B cell (primary cell): ENCODE data around the gene OR2T10. TPM values are rescaled to one million over a fixed set of nuclear protein-coding genes. Genes with fewer than 3 reads are reported as not detected.
"Not testable (repeated sequence)": the region's sequence is repeated elsewhere in the genome, so short reads cannot be mapped to it uniquely, and the experiment has no call there.

Source experiments
- ATAC-seq: fragments of 200-7000 bp; cut with Tn5 transposase; one replicate; pipeline ENCODE4 v1.10.0; 2021; ENCODE audit warnings: low read depth, mild to moderate bottlenecking, moderate number of reproducible peaks, moderate library complexity
- CTCF ChIA-PET: fragments of 350-600 bp; sonication (Branson Sonifier 250); formaldehyde crosslinking; loops from one replicate; lab custom pipeline; 2021; ENCODE audit warnings: antibody characterized with exemption, inconsistent platforms; lab: Charles Lee
- POLR2A ChIA-PET: fragments of 350-600 bp; sonication (Branson Sonifier 250); formaldehyde crosslinking; loops from one replicate; lab custom pipeline; 2021; ENCODE audit warnings: antibody characterized with exemption; lab: Charles Lee
- DNase-seq: peaks from one replicate; pipeline ENCODE4 v3.0.0; 2013
- H2AFZ ChIP-seq: 2 replicates; pipeline ENCODE4 v1.6.1; 2012; ENCODE audit warnings: mild to moderate bottlenecking, low read depth, low read length; ENCODE audit not compliant: insufficient read depth, poor library complexity, severe bottlenecking
- H3K27ac ChIP-seq, 2 donors: 1 replicate in 1 of 2; 2 replicates in 1 of 2; pipeline ENCODE4 v1.5.1; 2012 to 2013; ENCODE audit warnings: low read length in 2 of 2, mild to moderate bottlenecking in 2 of 2, moderate library complexity in 1 of 2
- H3K27me3 ChIP-seq, 4 experiments: fragments of 200-600 bp in 1 of 4; sonication (generic) in 1 of 4; replicated peaks in 1 of 4; 1 replicate in 2 of 4; 2 replicates in 2 of 4; pipeline versions ENCODE4 v1.6.1 to v1.7.0; 2013 to 2016; ENCODE audit warnings: low read length in 3 of 4, mild to moderate bottlenecking in 2 of 4, mixed read lengths in 1 of 4, moderate library complexity in 1 of 4; ENCODE audit not compliant: insufficient read depth in 4 of 4, control insufficient read depth in 3 of 4; ENCODE audit errors: control extremely low read depth in 1 of 4
- H3K36me3 ChIP-seq, 2 experiments: replicated peaks in 1 of 2; 1 replicate in 1 of 2; 2 replicates in 1 of 2; pipeline versions ENCODE4 v1.6.1 to v1.7.1; 2013; ENCODE audit warnings: low read length in 1 of 2; ENCODE audit not compliant: insufficient read depth in 2 of 2, control insufficient read depth in 1 of 2; ENCODE audit errors: control extremely low read depth in 1 of 2, extremely low read depth in 1 of 2
- H3K4me1 ChIP-seq, 2 donors: fragments of 200-600 bp in 1 of 2; sonication (generic) in 1 of 2; 1 replicate in 1 of 2; 2 replicates in 1 of 2; pipeline versions ENCODE4 v1.5.1 to v1.6.1; 2013 to 2017; ENCODE audit warnings: low read length in 2 of 2; ENCODE audit not compliant: control insufficient read depth in 2 of 2, insufficient read depth in 2 of 2
- H3K4me2 ChIP-seq: replicated peaks from 2 replicates; pipeline ENCODE3; 2012; ENCODE audit warnings: mild to moderate bottlenecking, low read depth, low read length; ENCODE audit not compliant: poor library complexity, severe bottlenecking
- H3K4me3 ChIP-seq, 5 experiments: fragments of 200-600 bp in 1 of 5; sonication (generic) in 1 of 5; 1 replicate in 3 of 5; 2 replicates in 2 of 5; pipeline versions ENCODE4 v1.5.1 to v1.7.0; 2011 to 2016; ENCODE audit warnings: low read length in 4 of 5, mild to moderate bottlenecking in 4 of 5, low read depth in 2 of 5, control low read depth in 1 of 5, moderate library complexity in 1 of 5; ENCODE audit not compliant: insufficient read depth in 1 of 5; ENCODE audit errors: control extremely low read depth in 1 of 5, extremely low read depth in 1 of 5
- H3K79me2 ChIP-seq: fragments of 200-600 bp; sonication (generic); one replicate; pipeline ENCODE4 v1.6.0; 2016; ENCODE audit warnings: low read length; ENCODE audit not compliant: control insufficient read depth, insufficient read depth
- H3K9ac ChIP-seq: fragments of 200-600 bp; sonication (generic); 2 replicates; pipeline ENCODE4 v1.6.1; 2017; ENCODE audit warnings: mild to moderate bottlenecking, low read length, moderate library complexity
- H3K9me3 ChIP-seq, 3 donors: one replicate each; pipeline versions ENCODE4 v1.6.1 to v1.7.1; 2013; ENCODE audit warnings: low read length in 2 of 3; ENCODE audit not compliant: control insufficient read depth in 2 of 3, insufficient read depth in 1 of 3; ENCODE audit errors: control extremely low read depth in 1 of 3
- H4K20me1 ChIP-seq: 2 replicates; pipeline ENCODE4 v1.6.0; 2012; ENCODE audit warnings: mild to moderate bottlenecking, low read length; ENCODE audit not compliant: insufficient read depth, control insufficient read depth, poor library complexity, severe bottlenecking
- H3K27ac Mint-ChIP-seq: one replicate; pipeline ENCODE4 v1.8.0; 2021; ENCODE audit warnings: mixed read lengths
- H3K27me3 Mint-ChIP-seq: one replicate; pipeline ENCODE4 v1.8.0; 2021; ENCODE audit warnings: mixed read lengths
- H3K4me1 Mint-ChIP-seq: one replicate; pipeline ENCODE4 v1.8.0; 2021; ENCODE audit warnings: mixed read lengths
- H3K4me3 Mint-ChIP-seq: one replicate; pipeline ENCODE4 v1.8.0; 2021; ENCODE audit warnings: mixed read lengths
- H3K9me3 Mint-ChIP-seq: one replicate; pipeline ENCODE4 v1.8.0; 2022; ENCODE audit warnings: mixed read lengths; ENCODE audit not compliant: insufficient read depth
- CTCF ChIP-seq: fragments of 200-600 bp; IDR thresholded peaks from one replicate; pipeline ENCODE4 v1.8.0; 2022; ENCODE audit warnings: antibody characterized with exemption, mild to moderate bottlenecking
- EZH2 ChIP-seq: IDR thresholded peaks from 2 replicates; pipeline ENCODE4 v1.6.1; 2012; ENCODE audit warnings: borderline replicate concordance, low read depth, mild to moderate bottlenecking, moderate library complexity, low read length; ENCODE audit not compliant: insufficient read depth, poor library complexity, severe bottlenecking
- WGBS: methylation state at CpG from one replicate; pipeline ENCODE4 v1.1.5; 2013; ENCODE audit warnings: missing lambda C conversion rate; ENCODE audit not compliant: insufficient coverage; 5-methylcytosine and 5-hydroxymethylcytosine counted together
- intact Hi-C: fragments of 100-400 bp; cut with micrococcal nuclease; formaldehyde crosslinking; loops from one replicate; pipeline ENCODE4 v1.10.0; 2022
- polyA plus RNA-seq: library from polyadenylated mRNA; depleted of rRNA; stranded (reverse); fragments of >200 nt; gene quantifications from 2 replicates; pipeline ENCODE4 v1.2.3, GENCODE V29; 2012
- total RNA-seq, 2 donors: library from RNA; stranded (reverse); fragments of 120-200 nt in 1 of 2; gene quantifications; 1 replicate in 1 of 2; 2 replicates in 1 of 2; pipeline versions ENCODE4 v1.2.3 to v1.2.4, GENCODE V29; 2013 to 2022

Gene OR2T10
- total and polyA plus RNA-seq, 2 donors (not counting 1 experiment from before 2014, with no cell fraction given), result 0.27 to 2.5 TPM

- H3K4me1 ChIP-seq, H3K4me3 Mint-ChIP-seq, intact Hi-C loops: not testable (repeated sequence)
Observed at GRCh38 chr1:248634991-248635390, 37.5 kb upstream of the OR2T10 start, which contains the start of gene OR2T11. Gene OR2T11 (minus strand): TSS chr1:248635091. CDS start chr1:248627128, 7,963 bp downstream.

GRCh38 chr1:248631354-248632008 lies 34.0 kb upstream of the OR2T10 start:
- Mint-ChIP-seq H3K4me1 (peaks cover 12% of the 10 kb centered on the region), H3K4me3 (no peak overlapping the region), H3K27me3 (no peaks in the 10 kb centered on the region), H3K9me3 (no peaks in the 10 kb centered on the region), H3K27ac (no peak overlapping the region)
- Histone ChIP-seq H3K4me3 (no peak overlapping the region), H3K36me3 (no peaks in the 10 kb centered on the region), H3K4me1 (no peaks in the 10 kb centered on the region), H3K9me3 (no peaks in the 10 kb centered on the region), H3K79me2 (no peaks in the 10 kb centered on the region), H3K9ac (no peak overlapping the region), H2AFZ (no peak overlapping the region), H3K27me3 (peaks cover 0 to 3% (median 0%) of the 10 kb centered on the region in 4 experiments), H3K4me2 (no peak overlapping the region), H4K20me1 (no peaks in the 10 kb centered on the region), H3K27ac (no peak overlapping the region)
- TF ChIP-seq CTCF (no peak), EZH2 (no peak)
- DNase-seq (no peak), ATAC-seq (no peak)
- ChIA-PET POLR2A (no interaction called here), CTCF (interaction anchor here (1.0 to 1.1 kb wide), 2 partner anchors 9 to 174 kb away, joined by 3 to 6 read pairs; no protein-coding TSS in a partner anchor)
- intact Hi-C loops, result no loop called here
- WGBS, result 100% methylated on average over 3 of the region's 7 CpGs

More at GRCh38 chr1:248634991-248635390, 37.5 kb upstream of the OR2T10 start, which contains the start of gene OR2T11:
- POLR2A ChIA-PET, H3K27me3 Mint-ChIP-seq, H3K27ac ChIP-seq, H3K4me1 Mint-ChIP-seq, H3K27ac Mint-ChIP-seq, ATAC-seq, H3K9ac ChIP-seq, H3K9me3 Mint-ChIP-seq, H2AFZ ChIP-seq, CTCF ChIA-PET, H3K27me3 ChIP-seq, H4K20me1 ChIP-seq, H3K4me2 ChIP-seq, H3K9me3 ChIP-seq, H3K36me3 ChIP-seq, H3K4me3 ChIP-seq, DNase-seq, H3K79me2 ChIP-seq: not testable (repeated sequence)
- WGBS, result no CpG with 5 or more reads among the region's 2 CpGs
